Measurements from ENCODE around the gene ZNF367. TPM values are rescaled to one million over a fixed set of nuclear protein-coding genes. Genes with fewer than 3 reads are reported as not detected.

The ZNF367 gene
- total and polyA plus RNA-seq, 2 experiments from 2014 or later: 2.5 to 12.3 TPM

DNA sequence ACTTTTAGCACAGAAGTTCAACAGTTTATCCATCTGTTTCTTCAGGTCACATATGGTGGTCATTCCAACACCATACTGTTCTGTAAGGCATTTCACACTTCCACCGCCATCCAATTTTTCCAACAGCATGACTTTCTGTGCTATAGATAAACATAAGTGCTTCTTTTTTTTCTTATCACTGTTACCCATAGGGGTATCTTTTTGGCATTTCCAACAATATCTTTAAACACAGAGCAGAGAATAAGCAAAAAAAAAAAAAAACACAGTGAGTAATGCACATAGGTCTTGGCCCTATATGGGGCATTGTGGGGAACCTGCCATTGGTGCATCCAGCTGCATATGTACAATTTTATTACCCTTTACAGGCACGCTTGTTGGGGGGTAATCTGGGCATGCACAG is 12.2 kb upstream of the ZNF367 start (continued):
- TF ChIP-seq, protein P1, sequence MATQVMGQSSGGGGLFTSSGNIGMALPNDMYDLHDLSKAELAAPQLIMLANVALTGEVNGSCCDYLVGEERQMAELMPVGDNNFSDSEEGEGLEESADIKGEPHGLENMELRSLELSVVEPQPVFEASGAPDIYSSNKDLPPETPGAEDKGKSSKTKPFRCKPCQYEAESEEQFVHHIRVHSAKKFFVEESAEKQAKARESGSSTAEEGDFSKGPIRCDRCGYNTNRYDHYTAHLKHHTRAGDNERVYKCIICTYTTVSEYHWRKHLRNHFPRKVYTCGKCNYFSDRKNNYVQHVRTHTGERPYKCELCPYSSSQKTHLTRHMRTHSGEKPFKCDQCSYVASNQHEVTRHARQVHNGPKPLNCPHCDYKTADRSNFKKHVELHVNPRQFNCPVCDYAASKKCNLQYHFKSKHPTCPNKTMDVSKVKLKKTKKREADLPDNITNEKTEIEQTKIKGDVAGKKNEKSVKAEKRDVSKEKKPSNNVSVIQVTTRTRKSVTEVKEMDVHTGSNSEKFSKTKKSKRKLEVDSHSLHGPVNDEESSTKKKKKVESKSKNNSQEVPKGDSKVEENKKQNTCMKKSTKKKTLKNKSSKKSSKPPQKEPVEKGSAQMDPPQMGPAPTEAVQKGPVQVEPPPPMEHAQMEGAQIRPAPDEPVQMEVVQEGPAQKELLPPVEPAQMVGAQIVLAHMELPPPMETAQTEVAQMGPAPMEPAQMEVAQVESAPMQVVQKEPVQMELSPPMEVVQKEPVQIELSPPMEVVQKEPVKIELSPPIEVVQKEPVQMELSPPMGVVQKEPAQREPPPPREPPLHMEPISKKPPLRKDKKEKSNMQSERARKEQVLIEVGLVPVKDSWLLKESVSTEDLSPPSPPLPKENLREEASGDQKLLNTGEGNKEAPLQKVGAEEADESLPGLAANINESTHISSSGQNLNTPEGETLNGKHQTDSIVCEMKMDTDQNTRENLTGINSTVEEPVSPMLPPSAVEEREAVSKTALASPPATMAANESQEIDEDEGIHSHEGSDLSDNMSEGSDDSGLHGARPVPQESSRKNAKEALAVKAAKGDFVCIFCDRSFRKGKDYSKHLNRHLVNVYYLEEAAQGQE (IDR thresholded peaks at IDR 0.05; ENCODE audit: unreplicated experiment): no peak
- no peak for TF ChIP-seq EZH2 (IDR thresholded peaks at IDR 0.05; ENCODE audit: low read depth, unreplicated experiment)
- no peak for TF ChIP-seq ZNF114 (CRISPR knock-in tag; IDR thresholded peaks at IDR 0.05)
- TF ChIP-seq CREB1 (CRISPR knock-in tag; IDR thresholded peaks at IDR 0.05; ENCODE audit: low read depth): no peak
- no peak for TF ChIP-seq JUNB (IDR thresholded peaks at IDR 0.05; ENCODE audit: unreplicated experiment)
- TF ChIP-seq STAT1 (IDR thresholded peaks at IDR 0.05; ENCODE audit: unreplicated experiment): no peak
- no peak for TF ChIP-seq EZH2phosphoT487 (IDR thresholded peaks at IDR 0.05; ENCODE audit: unreplicated experiment)

- no peaks in the 10 kb centered on the region for H3K4me1 Mint-ChIP-seq
- H3K4me3 Mint-ChIP-seq: no peak overlapping the region
- no peak for ATAC-seq
- H3F3A ChIP-seq (replicated peaks; ENCODE audit: low read depth): no peaks in the 10 kb centered on the region
- no peaks in the 10 kb centered on the region for H3K36me3 Mint-ChIP-seq (ENCODE audit: low read depth)
- no peak for DNase-seq (ENCODE audit: low spot score)
- H3K27ac Mint-ChIP-seq: no peak overlapping the region
- H3K4me3 ChIP-seq: no peak overlapping the region
- H3K4me1 ChIP-seq (ENCODE audit: insufficient read depth): no peaks in the 10 kb centered on the region
- H4K20me1 ChIP-seq (replicated peaks; ENCODE audit: insufficient read depth): no peaks in the 10 kb centered on the region
- no peaks in the 10 kb centered on the region for H3K27me3 ChIP-seq (ENCODE audit: insufficient read depth)
- H3K9me3 Mint-ChIP-seq: no peaks in the 10 kb centered on the region
- H3K27ac ChIP-seq (ENCODE audit: low read depth): no peak overlapping the region
- H3K9me2 ChIP-seq (ENCODE audit: insufficient read depth): no peaks in the 10 kb centered on the region
- no peaks in the 10 kb centered on the region for H3K36me3 ChIP-seq (ENCODE audit: insufficient read depth)
- TF ChIP-seq ZNF331 (CRISPR knock-in tag; IDR thresholded peaks at IDR 0.05; ENCODE audit: low read depth): no peak
- no peak for TF ChIP-seq POLR2AphosphoS5 (IDR thresholded peaks at IDR 0.05; ENCODE audit: low read depth)
- TF ChIP-seq EZH2phosphoT487 (IDR thresholded peaks at IDR 0.05; ENCODE audit: unreplicated experiment): no peak
- no peak for TF ChIP-seq NANOG (IDR thresholded peaks at IDR 0.05; ENCODE audit: borderline replicate concordance)
- TF ChIP-seq STAT1 (IDR thresholded peaks at IDR 0.05; ENCODE audit: unreplicated experiment): no peak
- TF ChIP-seq JUNB (IDR thresholded peaks at IDR 0.05; ENCODE audit: unreplicated experiment): no peak
- TF ChIP-seq, protein P2, sequence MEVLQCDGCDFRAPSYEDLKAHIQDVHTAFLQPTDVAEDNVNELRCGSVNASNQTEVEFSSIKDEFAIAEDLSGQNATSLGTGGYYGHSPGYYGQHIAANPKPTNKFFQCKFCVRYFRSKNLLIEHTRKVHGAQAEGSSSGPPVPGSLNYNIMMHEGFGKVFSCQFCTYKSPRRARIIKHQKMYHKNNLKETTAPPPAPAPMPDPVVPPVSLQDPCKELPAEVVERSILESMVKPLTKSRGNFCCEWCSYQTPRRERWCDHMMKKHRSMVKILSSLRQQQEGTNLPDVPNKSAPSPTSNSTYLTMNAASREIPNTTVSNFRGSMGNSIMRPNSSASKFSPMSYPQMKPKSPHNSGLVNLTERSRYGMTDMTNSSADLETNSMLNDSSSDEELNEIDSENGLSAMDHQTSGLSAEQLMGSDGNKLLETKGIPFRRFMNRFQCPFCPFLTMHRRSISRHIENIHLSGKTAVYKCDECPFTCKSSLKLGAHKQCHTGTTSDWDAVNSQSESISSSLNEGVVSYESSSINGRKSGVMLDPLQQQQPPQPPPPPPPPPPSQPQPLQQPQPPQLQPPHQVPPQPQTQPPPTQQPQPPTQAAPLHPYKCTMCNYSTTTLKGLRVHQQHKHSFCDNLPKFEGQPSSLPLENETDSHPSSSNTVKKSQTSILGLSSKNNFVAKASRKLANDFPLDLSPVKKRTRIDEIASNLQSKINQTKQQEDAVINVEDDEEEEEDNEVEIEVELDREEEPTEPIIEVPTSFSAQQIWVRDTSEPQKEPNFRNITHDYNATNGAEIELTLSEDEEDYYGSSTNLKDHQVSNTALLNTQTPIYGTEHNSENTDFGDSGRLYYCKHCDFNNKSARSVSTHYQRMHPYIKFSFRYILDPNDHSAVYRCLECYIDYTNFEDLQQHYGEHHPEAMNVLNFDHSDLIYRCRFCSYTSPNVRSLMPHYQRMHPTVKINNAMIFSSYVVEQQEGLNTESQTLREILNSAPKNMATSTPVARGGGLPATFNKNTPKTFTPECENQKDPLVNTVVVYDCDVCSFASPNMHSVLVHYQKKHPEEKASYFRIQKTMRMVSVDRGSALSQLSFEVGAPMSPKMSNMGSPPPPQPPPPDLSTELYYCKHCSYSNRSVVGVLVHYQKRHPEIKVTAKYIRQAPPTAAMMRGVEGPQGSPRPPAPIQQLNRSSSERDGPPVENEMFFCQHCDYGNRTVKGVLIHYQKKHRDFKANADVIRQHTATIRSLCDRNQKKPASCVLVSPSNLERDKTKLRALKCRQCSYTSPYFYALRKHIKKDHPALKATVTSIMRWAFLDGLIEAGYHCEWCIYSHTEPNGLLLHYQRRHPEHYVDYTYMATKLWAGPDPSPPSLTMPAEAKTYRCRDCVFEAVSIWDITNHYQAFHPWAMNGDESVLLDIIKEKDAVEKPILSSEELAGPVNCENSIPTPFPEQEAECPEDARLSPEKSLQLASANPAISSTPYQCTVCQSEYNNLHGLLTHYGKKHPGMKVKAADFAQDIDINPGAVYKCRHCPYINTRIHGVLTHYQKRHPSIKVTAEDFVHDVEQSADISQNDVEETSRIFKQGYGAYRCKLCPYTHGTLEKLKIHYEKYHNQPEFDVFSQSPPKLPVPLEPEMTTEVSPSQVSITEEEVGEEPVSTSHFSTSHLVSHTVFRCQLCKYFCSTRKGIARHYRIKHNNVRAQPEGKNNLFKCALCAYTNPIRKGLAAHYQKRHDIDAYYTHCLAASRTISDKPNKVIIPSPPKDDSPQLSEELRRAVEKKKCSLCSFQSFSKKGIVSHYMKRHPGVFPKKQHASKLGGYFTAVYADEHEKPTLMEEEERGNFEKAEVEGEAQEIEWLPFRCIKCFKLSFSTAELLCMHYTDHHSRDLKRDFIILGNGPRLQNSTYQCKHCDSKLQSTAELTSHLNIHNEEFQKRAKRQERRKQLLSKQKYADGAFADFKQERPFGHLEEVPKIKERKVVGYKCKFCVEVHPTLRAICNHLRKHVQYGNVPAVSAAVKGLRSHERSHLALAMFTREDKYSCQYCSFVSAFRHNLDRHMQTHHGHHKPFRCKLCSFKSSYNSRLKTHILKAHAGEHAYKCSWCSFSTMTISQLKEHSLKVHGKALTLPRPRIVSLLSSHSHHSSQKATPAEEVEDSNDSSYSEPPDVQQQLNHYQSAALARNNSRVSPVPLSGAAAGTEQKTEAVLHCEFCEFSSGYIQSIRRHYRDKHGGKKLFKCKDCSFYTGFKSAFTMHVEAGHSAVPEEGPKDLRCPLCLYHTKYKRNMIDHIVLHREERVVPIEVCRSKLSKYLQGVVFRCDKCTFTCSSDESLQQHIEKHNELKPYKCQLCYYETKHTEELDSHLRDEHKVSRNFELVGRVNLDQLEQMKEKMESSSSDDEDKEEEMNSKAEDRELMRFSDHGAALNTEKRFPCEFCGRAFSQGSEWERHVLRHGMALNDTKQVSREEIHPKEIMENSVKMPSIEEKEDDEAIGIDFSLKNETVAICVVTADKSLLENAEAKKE (CRISPR knock-in tag; IDR thresholded peaks at IDR 0.05): no peak
- no peak for TF ChIP-seq EZH2 (IDR thresholded peaks at IDR 0.05; ENCODE audit: low read depth, unreplicated experiment)
- TF ChIP-seq ZNF114 (CRISPR knock-in tag; IDR thresholded peaks at IDR 0.05): no peak
- no peak for TF ChIP-seq CREB1 (CRISPR knock-in tag; IDR thresholded peaks at IDR 0.05; ENCODE audit: low read depth)
- H2AFZ ChIP-seq: no peak overlapping the region
- H3K79me2 ChIP-seq (replicated peaks; ENCODE audit: insufficient read depth): no peaks in the 10 kb centered on the region
- peaks cover 6% of the 10 kb centered on the region for H3K27me3 Mint-ChIP-seq (ENCODE audit: insufficient read depth, low read depth, poor library complexity)
- H3K4me2 ChIP-seq: no peak overlapping the region
Observed at GRCh38 chr9:96429732-96430131, 11.6 kb upstream of the ZNF367 start.
